HG02623 (cell line): Measurements from ENCODE around the gene AIPL1.
"Not testable (repeated sequence)": the region's sequence is repeated elsewhere in the genome, so short reads cannot be mapped to it uniquely, and the experiment has no call there.

Experiments
- ATAC-seq: cut with Tn5 transposase; IDR thresholded peaks from one replicate; pipeline ENCODE4 v1.9.1; 2021; ENCODE audit warnings: moderate library complexity; ENCODE audit not compliant: unreplicated experiment

The AIPL1 gene

GRCh38 chr17:6435051-6435450 is at the start of gene AIPL1:
TSS of gene AIPL1 (minus strand) at chr17:6435121. CDS start at chr17:6435104, 17 bp downstream.
- no peak for ATAC-seq

GRCh38 chr17:6483507-6483906 is 48.6 kb upstream of the AIPL1 start:
- ATAC-seq = no peak

GRCh38 chr17:6482796-6483195 is 47.9 kb upstream of the AIPL1 start:
- not testable (repeated sequence) for ATAC-seq

GRCh38 chr17:6482105-6482455 is 47.2 kb upstream of the AIPL1 start:
- ATAC-seq = no peak

- no peak for ATAC-seq
These were observed 45.4 kb upstream of the AIPL1 start for GRCh38 chr17:6480303-6480675.

- ATAC-seq = no peak
These were observed 44.8 kb upstream of the AIPL1 start for GRCh38 chr17:6479622-6480302.

- no peak for ATAC-seq
These were observed 43.6 kb upstream of the AIPL1 start for GRCh38 chr17:6478486-6478885.

- ATAC-seq = no peak
These were observed 43.0 kb upstream of the AIPL1 start for GRCh38 chr17:6477831-6478383.

- no peak for ATAC-seq
These were observed 41.9 kb upstream of the AIPL1 start for GRCh38 chr17:6476810-6477179.

DNA sequence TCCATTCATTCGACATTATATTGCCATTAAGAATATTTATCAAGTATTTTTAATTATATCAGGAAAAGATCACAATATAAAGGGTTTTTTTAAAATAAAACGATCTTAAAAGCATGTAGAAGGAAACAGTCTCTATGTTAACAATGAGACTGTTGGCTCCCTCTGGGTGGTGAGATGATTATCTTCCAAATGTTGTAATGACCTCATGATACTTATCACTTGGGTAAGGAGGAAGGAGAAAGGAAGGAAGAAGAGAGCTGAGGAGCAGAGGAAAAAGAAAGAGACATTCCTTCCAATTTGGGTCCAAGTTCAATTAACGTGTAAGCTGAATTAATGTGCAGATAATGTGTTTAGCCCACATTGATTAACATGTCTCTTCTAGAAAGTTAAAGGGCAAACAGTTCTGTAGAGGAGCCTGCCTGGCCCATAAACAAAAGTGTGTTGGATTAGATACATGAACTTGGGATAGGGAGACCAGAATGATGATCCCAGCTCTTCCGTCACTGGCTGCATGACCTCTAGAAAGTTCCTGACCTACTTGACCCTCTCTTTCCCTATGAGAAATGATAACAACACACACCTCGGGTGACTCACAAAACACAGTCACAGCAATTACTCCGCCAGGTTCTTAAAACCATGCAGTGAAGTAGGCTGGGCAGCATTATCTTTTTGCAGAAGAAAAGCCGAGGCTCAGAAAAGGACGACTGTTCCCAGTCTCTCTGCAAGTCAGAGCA is 41.3 kb upstream of the AIPL1 start:
- ATAC-seq = no peak

DNA sequence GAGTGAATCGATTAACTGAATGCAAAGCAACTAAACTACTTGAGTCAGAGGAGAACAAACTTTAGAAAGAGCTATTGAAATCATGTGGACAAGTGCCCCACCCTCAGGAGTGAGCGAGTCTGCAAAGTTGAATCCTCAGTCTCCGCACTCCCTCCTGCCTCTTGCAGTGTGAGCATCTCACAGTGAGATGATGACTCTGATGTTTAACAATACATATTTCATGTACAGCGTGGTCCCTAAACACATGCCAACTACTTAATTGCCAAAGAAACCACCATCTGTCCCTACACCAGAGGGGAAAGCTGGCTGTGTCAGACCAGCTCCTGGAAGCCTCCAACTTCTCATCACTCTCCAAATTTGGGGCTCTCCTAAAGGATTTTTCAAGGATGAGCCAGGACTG is 40.5 kb upstream of the AIPL1 start:
- ATAC-seq = no peak

DNA sequence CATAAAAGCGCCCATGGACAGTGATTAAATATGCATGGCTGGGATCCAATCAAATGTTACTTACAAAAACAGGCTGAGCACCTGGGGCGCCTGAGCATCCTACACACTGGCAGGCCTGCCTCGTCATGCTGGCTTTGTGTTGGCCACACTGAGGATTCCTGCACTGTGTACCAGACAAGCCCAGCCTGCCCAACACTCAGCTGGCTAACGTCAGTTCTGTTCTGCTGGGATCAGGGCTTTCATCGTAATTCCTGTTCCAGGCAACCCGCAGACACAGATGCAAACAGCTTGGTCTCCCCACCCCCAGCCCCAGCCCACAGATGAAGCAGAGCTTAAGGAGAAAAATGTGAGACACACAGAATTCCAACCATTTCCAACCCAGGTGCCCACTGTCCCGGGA is 40.0 kb upstream of the AIPL1 start:
- ATAC-seq = no peak

DNA sequence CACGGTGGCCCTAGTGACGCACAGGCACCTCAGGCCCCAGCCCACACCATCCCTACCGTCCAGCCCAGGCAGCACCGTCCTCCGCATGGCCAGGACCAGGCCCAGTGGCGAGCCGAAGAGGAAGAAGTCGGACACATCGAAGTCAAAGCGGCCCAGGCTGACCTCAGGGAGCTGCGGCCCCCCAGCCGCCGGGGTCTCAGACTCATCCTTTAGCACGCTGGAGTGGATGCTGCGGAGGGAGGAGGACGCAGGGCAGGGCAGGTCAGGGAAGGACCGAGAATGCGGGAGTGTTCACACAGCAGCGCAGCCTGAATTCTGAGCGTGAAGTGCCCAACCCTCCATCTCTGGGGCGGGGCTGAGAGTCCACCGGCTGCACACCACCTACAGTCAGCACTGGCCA is 39.5 kb upstream of the AIPL1 start:
- ATAC-seq = no peak

GRCh38 chr17:6473128-6473767 is 38.3 kb upstream of the AIPL1 start:
- ATAC-seq = no peak

DNA sequence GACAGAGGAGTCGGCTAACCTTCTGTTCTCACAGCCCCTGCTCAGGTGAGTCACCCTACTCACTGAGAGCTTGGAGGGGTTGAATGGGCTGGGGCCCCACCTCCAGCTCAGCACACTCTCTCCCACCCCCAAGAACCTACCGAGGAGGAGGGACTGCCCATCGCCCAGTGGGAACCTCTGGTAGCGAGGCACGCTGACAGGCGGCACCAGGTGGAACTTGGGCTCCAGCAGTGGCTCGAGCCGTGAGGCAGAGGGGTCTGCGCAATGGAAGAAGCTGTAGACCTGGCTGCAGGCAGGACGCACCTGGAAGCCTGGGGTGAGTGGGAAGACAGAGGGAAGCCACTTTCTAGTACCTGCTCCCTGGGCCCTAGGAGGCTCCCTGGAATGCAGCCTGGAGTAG is 37.6 kb upstream of the AIPL1 start:
- ATAC-seq = no peak

GRCh38 chr17:6471531-6472465 is 36.9 kb upstream of the AIPL1 start:
- no peak for ATAC-seq

- no peak for ATAC-seq
These were observed 36.0 kb upstream of the AIPL1 start for GRCh38 chr17:6470751-6471521.

GRCh38 chr17:6470146-6470718 is 35.3 kb upstream of the AIPL1 start:
- no peak for ATAC-seq

DNA sequence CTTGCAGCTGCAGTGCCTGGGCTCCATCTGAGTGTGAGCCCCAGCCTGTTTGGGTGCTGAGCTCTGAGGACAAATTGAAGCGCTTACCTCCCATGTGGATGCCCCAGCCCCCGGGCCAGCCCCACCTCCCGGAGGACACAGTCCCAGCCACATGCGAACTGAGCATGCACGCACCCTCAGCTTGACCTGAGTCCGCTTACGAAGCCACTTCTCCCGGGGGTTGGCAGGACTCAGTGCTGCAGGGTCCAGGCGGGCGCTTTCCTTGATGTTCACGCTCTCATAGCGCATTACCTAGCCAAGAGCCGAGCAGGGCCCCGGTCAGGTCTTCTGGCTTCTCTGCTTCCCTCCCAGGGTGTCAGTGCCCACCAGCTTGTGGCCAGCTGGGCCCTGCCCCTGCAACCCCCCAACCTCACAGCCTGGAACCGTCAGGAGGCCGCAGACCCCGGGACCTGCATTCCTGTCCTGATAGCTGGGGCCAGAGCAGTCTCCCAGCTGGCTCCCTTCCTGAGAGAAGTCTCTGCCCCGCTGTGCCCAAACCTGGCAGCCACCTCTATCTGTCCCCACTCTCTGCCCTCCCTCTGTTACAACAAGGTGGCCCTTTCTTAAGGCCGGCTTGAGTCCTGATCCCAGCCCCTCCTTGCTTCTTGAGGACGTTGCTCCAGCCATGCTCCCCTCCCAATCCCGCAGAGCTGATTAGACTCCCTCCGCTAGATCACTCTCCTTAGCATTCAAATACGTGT is 33.3 kb upstream of the AIPL1 start:
- no peak for ATAC-seq
